CD14-positive monocyte (primary cell): ENCODE measurements around the gene HLTF. TPM values are rescaled to one million over a fixed set of nuclear protein-coding genes. Genes with fewer than 3 reads are reported as not detected.

ENCODE experiments used
- DNase-seq, 3 donors: peaks; one replicate each; pipeline ENCODE4 v3.0.0-alpha.2; 2011 to 2022
- H2AFZ ChIP-seq: 2 replicates; pipeline ENCODE4 v1.6.0; 2012; ENCODE audit warnings: mild to moderate bottlenecking, low read depth, low read length, inconsistent platforms; ENCODE audit not compliant: insufficient read depth, poor library complexity, severe bottlenecking
- H3K27ac ChIP-seq, 2 donors: 1 replicate in 1 of 2; 2 replicates in 1 of 2; pipeline ENCODE4 v1.5.1; 2012 to 2013; ENCODE audit warnings: low read length in 2 of 2, control low read depth in 1 of 2, inconsistent platforms in 1 of 2, low read depth in 1 of 2, mild to moderate bottlenecking in 1 of 2
- H3K27me3 ChIP-seq, 2 donors: one replicate each; pipeline versions ENCODE4 v1.6.0 to v1.6.1; 2011 to 2013; ENCODE audit warnings: low read length in 2 of 2; ENCODE audit not compliant: control insufficient read depth in 2 of 2, insufficient read depth in 2 of 2
- H3K36me3 ChIP-seq, 2 donors: replicated peaks in 1 of 2; 1 replicate in 1 of 2; 2 replicates in 1 of 2; pipeline versions ENCODE4 v1.5.1 to v1.6.1; 2012 to 2013; ENCODE audit warnings: low read length in 2 of 2, control low read depth in 1 of 2, inconsistent platforms in 1 of 2, mild to moderate bottlenecking in 1 of 2; ENCODE audit not compliant: insufficient read depth in 2 of 2, control insufficient read depth in 1 of 2
- H3K4me1 ChIP-seq, 2 donors: 1 replicate in 1 of 2; 2 replicates in 1 of 2; pipeline versions ENCODE4 v1.5.1 to v1.6.1; 2012 to 2013; ENCODE audit warnings: low read length in 2 of 2, control low read depth in 1 of 2, inconsistent platforms in 1 of 2, mild to moderate bottlenecking in 1 of 2, moderate library complexity in 1 of 2; ENCODE audit not compliant: insufficient read depth in 2 of 2, control insufficient read depth in 1 of 2
- H3K4me2 ChIP-seq: replicated peaks from 2 replicates; pipeline ENCODE3; 2012; ENCODE audit warnings: low read length, moderate library complexity, mild to moderate bottlenecking; ENCODE audit not compliant: poor library complexity, severe bottlenecking; ENCODE audit errors: extremely low read depth
- H3K4me3 ChIP-seq, 3 experiments: fragments of 200-600 bp in 1 of 3; sonication (generic) in 1 of 3; replicated peaks in 1 of 3; 1 replicate in 2 of 3; 2 replicates in 1 of 3; pipeline ENCODE4 v1.5.1; 2011 to 2013; ENCODE audit warnings: low read length in 3 of 3, mild to moderate bottlenecking in 3 of 3, control low read depth in 2 of 3, low read depth in 2 of 3, inconsistent platforms in 1 of 3, moderate library complexity in 1 of 3
- H3K79me2 ChIP-seq: 2 replicates; pipeline ENCODE4 v1.6.0; 2012; ENCODE audit warnings: mild to moderate bottlenecking, control low read depth, inconsistent platforms, low read length, moderate library complexity; ENCODE audit not compliant: insufficient read depth
- H3K9ac ChIP-seq: 2 replicates; pipeline ENCODE4 v1.6.0; 2017; ENCODE audit warnings: low read length, mild to moderate bottlenecking; ENCODE audit not compliant: insufficient read depth, poor library complexity, severe bottlenecking
- H3K9me3 ChIP-seq, 2 donors: replicated peaks in 1 of 2; 1 replicate in 1 of 2; 2 replicates in 1 of 2; pipeline versions ENCODE4 v1.5.1 to v1.6.1; 2012 to 2013; ENCODE audit warnings: low read length in 2 of 2, control low read depth in 1 of 2; ENCODE audit not compliant: control insufficient read depth in 1 of 2, insufficient read depth in 1 of 2
- H4K20me1 ChIP-seq: 2 replicates; pipeline ENCODE4 v1.6.0; 2012; ENCODE audit warnings: mild to moderate bottlenecking, low read length, control low read depth, moderate library complexity; ENCODE audit not compliant: insufficient read depth
- H3K27ac Mint-ChIP-seq, 7 donors: one replicate each; pipeline ENCODE4 v1.8.0; 2020; ENCODE audit warnings: mild to moderate bottlenecking in 7 of 7, mixed read lengths in 7 of 7, moderate library complexity in 6 of 7, inconsistent platforms in 2 of 7
- H3K27me3 Mint-ChIP-seq, 3 donors: one replicate each; pipeline ENCODE4 v1.8.0; 2021 to 2022; ENCODE audit warnings: low read depth in 3 of 3, mild to moderate bottlenecking in 3 of 3, mixed read lengths in 3 of 3, moderate library complexity in 3 of 3, inconsistent platforms in 1 of 3
- H3K36me3 Mint-ChIP-seq, 2 donors: one replicate each; pipeline ENCODE4 v1.8.0; 2020; ENCODE audit warnings: mixed read lengths in 2 of 2, inconsistent platforms in 1 of 2, mild to moderate bottlenecking in 1 of 2
- H3K4me1 Mint-ChIP-seq: one replicate; pipeline ENCODE4 v1.8.0; 2020; ENCODE audit warnings: mild to moderate bottlenecking, mixed read lengths
- H3K4me3 Mint-ChIP-seq, 2 donors: one replicate each; pipeline ENCODE4 v1.8.0; 2020; ENCODE audit warnings: mild to moderate bottlenecking in 2 of 2, mixed read lengths in 2 of 2, moderate library complexity in 1 of 2
- H3K9me3 Mint-ChIP-seq, 7 donors: one replicate each; pipeline ENCODE4 v1.8.0; 2020 to 2022; ENCODE audit warnings: mixed read lengths in 7 of 7, mild to moderate bottlenecking in 6 of 7, moderate library complexity in 6 of 7, inconsistent platforms in 2 of 7
- CTCF ChIP-seq: fragments of 200-600 bp; IDR thresholded peaks from one replicate; pipeline ENCODE4 v1.8.0; 2022; ENCODE audit warnings: antibody characterized with exemption, mild to moderate bottlenecking
- WGBS: methylation state at CpG from one replicate; pipeline ENCODE4 v1.1.5; 2013; ENCODE audit warnings: missing lambda C conversion rate; ENCODE audit not compliant: insufficient coverage; 5-methylcytosine and 5-hydroxymethylcytosine counted together
- intact Hi-C, 2 donors: fragments of 100-400 bp; cut with micrococcal nuclease; formaldehyde crosslinking; loops; one replicate each; pipeline versions ENCODE4 v1.15.0 to v1.15.1; 2023
- polyA plus RNA-seq, 3 donors: library from polyadenylated mRNA; depleted of rRNA in 1 of 3; unstranded in 2 of 3; stranded (reverse) in 1 of 3; fragments of 300-500 nt in 2 of 3; fragments of >200 nt in 1 of 3; fragmentation: Illumina TruSeq in 2 of 3; gene quantifications; 1 replicate in 2 of 3; 2 replicates in 1 of 3; pipeline ENCODE4 v1.2.3, GENCODE V29; 2012 to 2021

HLTF gene
- polyA plus RNA-seq, 3 donors, result 2.0 to 4.6 (median 2.7) TPM

DNA sequence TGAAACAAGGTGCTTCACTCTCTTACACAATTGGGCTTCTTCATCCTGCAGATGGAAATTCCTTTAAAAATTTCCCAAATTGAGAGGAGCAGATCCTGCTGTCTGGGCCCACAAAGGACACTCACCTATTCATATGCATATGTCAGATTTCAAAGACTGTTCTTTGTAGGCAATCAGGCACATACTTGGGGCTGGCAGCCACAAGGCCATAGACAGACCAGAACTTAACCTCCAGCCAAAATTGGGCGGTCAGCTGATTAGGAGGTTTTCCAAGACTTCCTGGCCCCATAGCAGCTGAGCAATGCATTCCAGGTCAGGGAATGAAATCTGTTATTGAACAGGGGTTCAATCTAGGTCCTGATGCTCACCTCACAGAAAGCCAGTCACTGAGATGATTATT is 28.1 kb upstream of the HLTF start:
- DNase-seq, result no peak
- H3K27me3 ChIP-seq, result no peaks in the 10 kb centered on the region
- TF ChIP-seq CTCF, result no peak
- no peak overlapping the region for H3K27ac ChIP-seq
- H3K36me3 Mint-ChIP-seq, result no peaks in the 10 kb centered on the region
- no peak overlapping the region for H3K4me3 Mint-ChIP-seq
- no CpG with 5 or more reads among the region's 1 CpG for WGBS
- peak overlapping the region; percentile 47 for H2AFZ ChIP-seq
- peaks cover 3% of the 10 kb centered on the region for H3K4me1 Mint-ChIP-seq
- H3K4me1 ChIP-seq, result no peaks in the 10 kb centered on the region
- H3K79me2 ChIP-seq, result no peaks in the 10 kb centered on the region
- peaks cover 0 to 13% (median 6%) of the 10 kb centered on the region in 7 donors for H3K9me3 Mint-ChIP-seq
- intact Hi-C loops, result no loop called here
- H3K9ac ChIP-seq, result no peak overlapping the region
- no peak overlapping the region for H3K4me2 ChIP-seq
- H3K27ac Mint-ChIP-seq, result no peak overlapping the region
- no peaks in the 10 kb centered on the region for H4K20me1 ChIP-seq
- H3K27me3 Mint-ChIP-seq, result peaks cover 0 to 6% (median 0%) of the 10 kb centered on the region in 3 donors
- H3K36me3 ChIP-seq, result no peaks in the 10 kb centered on the region
- H3K4me3 ChIP-seq, result no peak overlapping the region
- H3K9me3 ChIP-seq, result peaks cover 0 to 8% of the 10 kb centered on the region in 2 donors

DNA sequence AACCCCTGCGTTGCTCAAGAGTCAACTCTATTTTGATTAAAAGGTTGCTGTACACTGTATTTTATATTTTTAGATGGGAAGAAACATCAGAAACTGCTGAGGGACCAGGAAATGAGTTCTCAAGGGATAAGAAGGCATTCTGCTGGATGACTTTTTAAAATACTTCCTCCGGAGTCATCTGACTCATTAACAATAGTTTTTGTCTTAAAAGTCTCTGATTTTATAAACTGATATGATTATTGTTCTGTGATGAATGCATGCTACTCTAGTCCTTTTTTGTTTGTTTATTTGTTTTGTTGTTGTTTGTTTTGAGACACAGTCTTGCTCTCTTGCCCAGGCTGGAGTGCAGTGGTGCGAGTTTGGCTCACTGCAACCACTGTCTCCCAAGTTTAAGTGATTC is 18.2 kb upstream of the HLTF start:
- no peak overlapping the region for H3K27ac ChIP-seq
- no peaks in the 10 kb centered on the region for H3K36me3 ChIP-seq
- H3K4me2 ChIP-seq, result no peak overlapping the region
- no CpG with 5 or more reads among the region's 3 CpGs for WGBS
- H2AFZ ChIP-seq, result no peak overlapping the region
- no peaks in the 10 kb centered on the region for H3K79me2 ChIP-seq
- no peaks in the 10 kb centered on the region for H3K4me1 ChIP-seq
- no peak overlapping the region for H3K4me3 ChIP-seq
- intact Hi-C loops, result no loop called here
- Mint-ChIP-seq H3K4me1 (no peaks in the 10 kb centered on the region), H3K27me3 (peaks cover 0 to 4% (median 0%) of the 10 kb centered on the region in 3 donors), H3K4me3 (no peak overlapping the region), H3K27ac (no peak overlapping the region), H3K36me3 (no peaks in the 10 kb centered on the region), H3K9me3 (peaks cover 0 to 11% (median 6%) of the 10 kb centered on the region in 7 donors)
- H3K27me3 ChIP-seq, result no peaks in the 10 kb centered on the region
- no peak overlapping the region for H3K9ac ChIP-seq
- DNase-seq, result no peak
- no peak for TF ChIP-seq CTCF
- no peaks in the 10 kb centered on the region for H4K20me1 ChIP-seq
- peaks cover 0 to 7% of the 10 kb centered on the region in 2 donors for H3K9me3 ChIP-seq
